Stimulated activated naive CD8-positive, alpha-beta T cell treated with anti-CD3 and anti-CD28 coated beads, Interleukin-15, Interleukin-2, amounts not matched to agents 100 U/mL and 50 U/mL, for 24 hours (primary cell): ENCODE results near the gene TEKT5.

Experiments used
- ATAC-seq: fragments of 150-1000 bp; cut with Tn5 transposase; one replicate; pipeline ENCODE4 v1.10.0; 2021
- DNase-seq: peaks from one replicate; pipeline ENCODE4 v3.0.0; 2021

Gene TEKT5

GRCh38 chr16:10578474-10579316, 116.0 kb downstream of the TEKT5 start:
- ATAC-seq: no peak
- DNase-seq: no peak
